Measurements from ENCODE around the gene OR1N2.

Gene OR1N2

DNA sequence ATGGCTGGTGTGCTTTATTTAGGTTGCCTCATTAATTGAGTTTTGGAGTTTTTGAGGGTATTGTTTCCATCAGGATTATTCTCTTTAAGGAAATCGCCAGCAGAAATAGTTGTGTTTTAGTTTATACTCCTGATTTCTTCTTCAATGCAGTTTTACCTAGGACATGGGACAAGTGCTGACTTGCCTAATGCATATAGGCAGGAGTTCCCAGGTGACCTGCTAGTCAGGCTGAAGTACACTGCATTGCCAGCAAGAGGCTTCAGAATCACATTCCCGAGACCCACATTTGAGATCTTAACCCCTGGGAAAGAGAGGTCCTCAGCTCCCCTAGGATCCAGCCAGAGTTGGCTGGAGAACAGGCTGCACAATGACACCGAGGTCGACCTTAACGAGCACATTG is 1.5 kb upstream of the OR1N2 start:
- Mint-ChIP-seq H3K27ac (no peak overlapping the region), H3K27me3 (ENCODE audit: low read depth, poor library complexity) (peaks cover 12% of the 10 kb centered on the region), H3K4me1 (no peaks in the 10 kb centered on the region), H3K36me3 (ENCODE audit: low read depth) (no peaks in the 10 kb centered on the region), H3K9me3 (peaks cover 28% of the 10 kb centered on the region), H3K4me3 (no peak overlapping the region)
- DNase-seq: no peak
- TF ChIP-seq, protein P1, sequence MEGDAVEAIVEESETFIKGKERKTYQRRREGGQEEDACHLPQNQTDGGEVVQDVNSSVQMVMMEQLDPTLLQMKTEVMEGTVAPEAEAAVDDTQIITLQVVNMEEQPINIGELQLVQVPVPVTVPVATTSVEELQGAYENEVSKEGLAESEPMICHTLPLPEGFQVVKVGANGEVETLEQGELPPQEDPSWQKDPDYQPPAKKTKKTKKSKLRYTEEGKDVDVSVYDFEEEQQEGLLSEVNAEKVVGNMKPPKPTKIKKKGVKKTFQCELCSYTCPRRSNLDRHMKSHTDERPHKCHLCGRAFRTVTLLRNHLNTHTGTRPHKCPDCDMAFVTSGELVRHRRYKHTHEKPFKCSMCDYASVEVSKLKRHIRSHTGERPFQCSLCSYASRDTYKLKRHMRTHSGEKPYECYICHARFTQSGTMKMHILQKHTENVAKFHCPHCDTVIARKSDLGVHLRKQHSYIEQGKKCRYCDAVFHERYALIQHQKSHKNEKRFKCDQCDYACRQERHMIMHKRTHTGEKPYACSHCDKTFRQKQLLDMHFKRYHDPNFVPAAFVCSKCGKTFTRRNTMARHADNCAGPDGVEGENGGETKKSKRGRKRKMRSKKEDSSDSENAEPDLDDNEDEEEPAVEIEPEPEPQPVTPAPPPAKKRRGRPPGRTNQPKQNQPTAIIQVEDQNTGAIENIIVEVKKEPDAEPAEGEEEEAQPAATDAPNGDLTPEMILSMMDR (IDR thresholded peaks at IDR 0.05): no peak

DNA sequence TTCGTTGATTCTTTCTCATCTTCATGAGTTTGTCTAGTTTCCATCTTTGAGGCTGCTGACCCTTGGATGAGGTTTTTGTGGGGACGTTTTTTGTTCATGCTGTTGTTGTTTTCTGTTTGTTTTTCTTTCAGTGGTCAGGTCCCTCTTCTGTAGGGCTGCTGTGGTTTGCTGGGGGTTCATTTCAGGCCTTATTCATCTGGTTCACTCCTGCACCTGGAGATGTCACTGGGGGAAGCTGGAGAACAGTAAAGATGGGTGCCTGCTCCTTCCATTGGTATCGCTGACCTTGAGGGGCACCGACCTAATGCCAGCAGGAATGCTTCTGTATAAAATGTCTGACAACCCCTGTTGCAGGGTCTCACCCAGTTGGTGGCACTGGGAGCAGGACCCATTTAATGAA is 8.5 kb downstream of the OR1N2 start:
- Mint-ChIP-seq H3K36me3 (ENCODE audit: low read depth) (no peaks in the 10 kb centered on the region), H3K4me3 (no peak overlapping the region), H3K9me3 (peaks cover 49% of the 10 kb centered on the region), H3K27ac (no peak overlapping the region), H3K27me3 (ENCODE audit: low read depth, poor library complexity) (peaks cover 5% of the 10 kb centered on the region), H3K4me1 (no peaks in the 10 kb centered on the region)
- DNase-seq: no peak
- TF ChIP-seq, protein P1 (IDR thresholded peaks at IDR 0.05): no peak

DNA sequence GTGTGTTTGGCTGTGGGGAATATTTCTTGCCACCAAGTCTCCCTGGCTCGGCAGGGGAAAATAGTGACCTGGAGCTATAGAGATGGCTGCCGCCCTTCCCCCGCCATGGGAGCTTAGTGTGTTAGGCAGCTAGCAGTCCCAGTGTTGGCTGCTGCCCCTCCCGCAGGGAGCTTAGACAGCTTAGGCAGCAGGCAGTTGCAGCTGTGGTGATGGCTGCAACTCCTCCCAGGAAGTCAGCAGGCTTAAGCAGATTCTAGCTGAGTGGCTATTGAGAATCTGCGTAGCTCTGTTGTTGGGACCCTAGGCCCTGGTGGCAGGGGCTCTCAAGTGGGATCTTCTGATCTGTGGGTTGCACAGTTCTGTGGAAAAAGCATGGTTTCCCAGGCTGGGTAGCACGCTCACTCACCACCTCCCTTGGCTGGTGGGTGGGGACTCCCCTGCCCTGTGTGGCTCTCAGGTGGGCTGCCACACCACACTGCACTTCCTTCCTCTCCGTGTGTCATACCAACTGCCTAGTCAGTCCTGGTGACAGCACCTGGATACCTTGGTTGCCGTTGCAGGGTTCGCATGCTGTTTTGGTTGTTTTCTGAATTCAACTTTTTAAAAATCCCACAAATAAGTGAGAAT is 9.3 kb downstream of the OR1N2 start:
- H3K9me3 Mint-ChIP-seq: peaks cover 55% of the 10 kb centered on the region
- DNase-seq: no peak
- H3K4me1 Mint-ChIP-seq: no peaks in the 10 kb centered on the region
- H3K27ac Mint-ChIP-seq: no peak overlapping the region
- H3K27me3 Mint-ChIP-seq (ENCODE audit: low read depth, poor library complexity): peaks cover 2% of the 10 kb centered on the region
- TF ChIP-seq, protein P1 (IDR thresholded peaks at IDR 0.05): no peak
- no peak overlapping the region for H3K4me3 Mint-ChIP-seq
- no peaks in the 10 kb centered on the region for H3K36me3 Mint-ChIP-seq (ENCODE audit: low read depth)

DNA sequence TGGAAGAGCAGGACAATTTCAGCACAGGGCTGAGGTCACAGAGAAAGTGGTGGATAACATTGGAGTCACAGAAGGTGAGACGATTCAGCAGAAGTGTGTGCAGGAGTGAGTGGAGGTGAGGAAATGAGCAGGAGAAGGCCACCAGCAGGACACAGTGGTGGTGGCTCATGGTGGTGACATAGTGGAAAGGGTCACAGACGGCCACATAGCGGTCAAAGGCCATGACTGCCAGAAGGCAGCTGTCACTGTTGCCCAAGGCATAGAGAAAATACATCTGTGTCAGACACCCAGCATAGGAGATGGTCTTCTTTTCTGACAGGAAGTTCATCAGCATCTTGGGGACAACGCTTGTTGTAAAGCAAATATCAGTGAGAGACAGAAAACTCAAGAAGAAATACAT is 15.0 kb downstream of the OR1N2 start:
- Mint-ChIP-seq H3K27me3 (ENCODE audit: low read depth, poor library complexity) (no peaks in the 10 kb centered on the region), H3K36me3 (ENCODE audit: low read depth) (no peaks in the 10 kb centered on the region), H3K9me3 (peaks cover 57% of the 10 kb centered on the region), H3K27ac (no peak overlapping the region), H3K4me3 (no peak overlapping the region), H3K4me1 (no peaks in the 10 kb centered on the region)
- DNase-seq: no peak
- TF ChIP-seq, protein P1 (IDR thresholded peaks at IDR 0.05): no peak

DNA sequence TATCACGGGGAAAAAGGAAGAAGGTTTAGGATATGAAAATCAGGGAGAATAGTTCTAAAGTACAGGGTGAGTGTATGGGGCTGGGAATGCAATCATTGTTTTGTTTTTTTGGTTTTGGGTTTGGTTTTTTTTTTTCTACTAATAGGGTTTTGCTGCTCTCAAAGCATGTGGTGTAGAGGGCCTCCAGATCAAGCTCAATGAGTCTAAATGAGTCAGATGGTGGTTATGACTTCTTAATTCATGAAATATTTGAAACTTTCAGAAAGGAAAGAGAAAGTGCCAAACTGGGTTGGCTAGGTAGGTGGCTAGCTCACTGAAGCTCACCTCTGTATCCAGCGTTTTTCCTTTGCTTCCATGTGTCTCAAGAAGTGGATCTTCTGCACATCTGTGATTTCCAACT is 19.5 kb downstream of the OR1N2 start:
- Mint-ChIP-seq H3K4me1 (no peaks in the 10 kb centered on the region), H3K36me3 (ENCODE audit: low read depth) (no peaks in the 10 kb centered on the region), H3K27me3 (ENCODE audit: low read depth, poor library complexity) (no peaks in the 10 kb centered on the region), H3K9me3 (peaks cover 43% of the 10 kb centered on the region), H3K27ac (no peak overlapping the region), H3K4me3 (no peak overlapping the region)
- TF ChIP-seq, protein P1 (IDR thresholded peaks at IDR 0.05): no peak
- no peak for DNase-seq

DNA sequence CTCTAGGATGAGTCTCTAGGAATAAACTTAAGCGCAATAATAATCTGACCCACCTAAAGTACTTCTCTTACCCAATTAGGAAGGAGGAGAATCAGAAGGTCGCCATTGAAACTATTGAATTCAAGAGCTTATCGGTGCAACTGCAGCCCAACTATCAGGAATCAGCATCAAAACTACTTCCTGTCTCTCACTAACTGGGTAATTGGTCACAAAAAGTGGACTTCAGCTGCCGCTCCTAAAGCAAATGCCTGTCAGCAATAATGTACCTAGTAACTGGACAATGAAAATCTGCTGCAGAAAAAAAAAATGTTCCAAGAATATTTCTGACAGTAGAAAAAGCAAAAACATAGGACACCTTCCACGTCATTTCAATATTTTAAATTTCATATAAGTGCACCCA is 27.0 kb downstream of the OR1N2 start:
- peaks cover 50% of the 10 kb centered on the region for H3K9me3 Mint-ChIP-seq
- H3K36me3 Mint-ChIP-seq (ENCODE audit: low read depth): no peaks in the 10 kb centered on the region
- no peaks in the 10 kb centered on the region for H3K4me1 Mint-ChIP-seq
- TF ChIP-seq, protein P1 (IDR thresholded peaks at IDR 0.05): no peak
- no peak overlapping the region for H3K27ac Mint-ChIP-seq
- no peak overlapping the region for H3K4me3 Mint-ChIP-seq
- DNase-seq: no peak
- no peaks in the 10 kb centered on the region for H3K27me3 Mint-ChIP-seq (ENCODE audit: low read depth, poor library complexity)
